Right lobe of liver (tissue), 6 donors: ENCODE measurements around the gene BCL2L1. TPM values are rescaled to one million over a fixed set of nuclear protein-coding genes. Genes with fewer than 3 reads are reported as not detected.

Experiments used
- ATAC-seq, 4 donors: fragments of 200-7000 bp; cut with Tn5 transposase; one replicate each; pipeline ENCODE4 v1.9.1; 2020; ENCODE audit warnings: mild to moderate bottlenecking in 4 of 4, moderate library complexity in 4 of 4
- DNase-seq, 3 donors: peaks; one replicate each; pipeline ENCODE4 v3.0.0-alpha.2; 2020
- H3K27ac ChIP-seq, 3 donors: fragments of 200-600 bp; one replicate each; pipeline ENCODE4 v1.8.0; 2022
- H3K27me3 ChIP-seq, 2 donors: fragments of 200-600 bp; one replicate each; pipeline ENCODE4 v1.8.0; 2022
- H3K36me3 ChIP-seq, 4 donors: fragments of 200-600 bp; sonication (generic) in 1 of 4; one replicate each; pipeline versions ENCODE4 v1.5.1 to v1.8.0; 2017 to 2022; ENCODE audit warnings: control low read depth in 1 of 4
- H3K4me1 ChIP-seq, 4 donors: fragments of 200-600 bp; sonication (generic) in 1 of 4; one replicate each; pipeline versions ENCODE4 v1.5.1 to v1.8.0; 2017 to 2022; ENCODE audit warnings: control low read depth in 1 of 4
- H3K4me3 ChIP-seq, 3 donors: fragments of 200-600 bp; one replicate each; pipeline ENCODE4 v1.8.0; 2022
- H3K9me3 ChIP-seq, 4 donors: fragments of 200-600 bp; sonication (generic) in 1 of 4; one replicate each; pipeline versions ENCODE4 v1.5.1 to v1.8.0; 2017 to 2022; ENCODE audit warnings: control low read depth in 1 of 4
- POLR2A ChIP-seq: fragments of 450-650 bp; IDR thresholded peaks from one replicate; pipeline ENCODE4 v1.6.1; 2017; ENCODE audit warnings: antibody characterized with exemption, mild to moderate bottlenecking
- WGBS: methylation state at CpG from one replicate; pipeline ENCODE4 v1.1.6; 2018; ENCODE audit warnings: low coverage, low lambda C conversion rate; ENCODE audit not compliant: insufficient coverage; ENCODE audit errors: missing lambda C conversion rate; 5-methylcytosine and 5-hydroxymethylcytosine counted together
- intact Hi-C, 2 donors: fragments of 100-400 bp; cut with DNase I; formaldehyde crosslinking; loops; one replicate each; pipeline versions ENCODE4 v1.11.2 to v1.14.1; 2022
- total RNA-seq, 6 experiments: library from RNA; depleted of rRNA in 2 of 6; stranded (reverse); fragments of >200 nt in 2 of 6; fragmentation: NEBNext Ultra II Directional in 3 of 6; extraction: Animal tissue kit (Norgen Biotek cat#: 25700) in 3 of 6; gene quantifications; one replicate each; pipeline versions ENCODE4 v1.1.0 to v1.2.4, GENCODE V29; 2016 to 2023
- TF ChIP-seq, protein P1 (sequence below), 4 donors: fragments of 200-600 bp in 3 of 4; fragments of 450-650 bp in 1 of 4; IDR thresholded peaks; one replicate each; pipeline versions ENCODE4 v1.5.1 to v1.8.0; 2016 to 2022; ENCODE audit warnings: antibody characterized with exemption in 4 of 4, mild to moderate bottlenecking in 2 of 4
- donor health status: DM: no; HTN: yes; CAD: no.
- donor health status: DM: no; HTN: no; CAD: no.
- donor health status: DM: no; HTN: no; CAD: no.
- donor health status: DM: no; HTN: yes; CAD: no.
- donor health status: DM: no; HTN: yes; CAD: no.

BCL2L1 gene
- total RNA-seq, 6 experiments from 2014 or later: 30.5 to 96.1 (median 63.4) TPM

DNA sequence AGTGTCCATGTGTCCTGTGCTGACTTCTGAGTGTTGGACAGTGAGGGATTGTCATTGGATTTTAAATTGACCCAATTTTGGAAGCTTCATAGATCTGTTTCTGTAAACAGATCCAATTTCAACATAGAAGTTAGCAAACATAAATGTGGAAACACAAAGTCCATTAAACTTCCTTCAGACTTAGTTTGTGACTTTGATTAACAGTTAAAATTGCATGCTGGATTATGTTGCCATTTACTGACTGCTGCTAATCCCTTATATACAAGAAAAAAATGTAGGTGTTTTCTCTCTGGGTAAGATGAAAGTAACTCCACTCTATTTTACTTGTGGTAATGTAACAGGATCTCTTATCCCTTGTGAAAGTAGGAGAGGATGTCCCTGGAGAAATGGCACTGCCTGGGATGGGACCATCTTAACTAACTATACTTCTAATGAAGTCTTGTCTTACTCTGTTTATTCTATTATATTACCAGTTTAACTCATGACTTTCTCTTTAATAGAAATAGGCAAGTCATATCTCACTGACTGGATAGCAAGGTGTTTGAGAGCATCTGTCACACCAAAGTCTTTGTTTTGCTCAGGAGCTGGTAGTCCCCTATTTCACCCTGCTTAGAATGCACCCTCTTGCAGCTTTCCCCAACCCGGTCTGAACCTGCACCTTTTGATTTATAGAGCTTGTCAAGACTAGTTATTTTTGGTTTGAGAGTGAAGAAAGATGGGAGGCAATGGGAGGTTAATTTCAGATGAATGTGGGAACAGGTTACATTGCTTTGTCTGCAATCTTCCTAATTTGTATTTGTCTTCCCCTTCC lies 23.6 kb upstream of the BCL2L1 start:
- WGBS: 14% methylated on average over 1 of the region's 1 CpG
- DNase-seq: no peak

DNA sequence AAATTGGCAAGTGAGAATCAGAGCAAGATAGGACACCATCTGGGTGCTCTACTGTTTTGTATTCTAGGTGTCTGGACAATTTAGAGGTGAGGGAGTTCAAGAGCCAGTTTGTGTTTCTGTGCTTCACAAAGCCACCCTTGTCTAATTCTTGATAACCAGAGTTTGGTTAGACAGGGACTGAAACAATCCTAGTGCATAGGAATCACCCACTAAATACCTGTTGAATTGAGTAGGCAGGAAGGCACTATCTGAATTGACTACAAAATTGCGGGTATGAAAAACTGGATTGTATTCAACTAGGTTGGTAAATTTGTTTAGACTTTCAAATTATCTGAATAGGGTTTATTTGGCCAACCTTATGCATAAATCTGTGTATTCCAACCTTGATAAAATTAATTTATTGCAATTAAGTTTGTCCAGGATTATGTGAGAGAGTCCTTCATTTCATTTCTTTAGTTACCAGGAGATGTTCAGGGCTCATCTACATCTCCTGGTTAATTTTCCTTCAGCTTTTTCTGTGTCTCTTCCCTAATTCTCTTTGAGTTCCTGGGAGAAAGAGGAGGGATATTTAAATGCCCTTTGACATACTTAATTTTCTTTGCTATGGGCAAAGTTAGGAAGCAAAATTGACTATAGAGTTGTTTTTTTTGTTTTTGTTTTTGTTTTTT lies 18.1 kb upstream of the BCL2L1 start:
- no peaks in the 10 kb centered on the region for H3K9me3 ChIP-seq
- H3K4me1 ChIP-seq: peaks cover 0 to 12% (median 3%) of the 10 kb centered on the region in 4 donors
- DNase-seq (no peak), ATAC-seq (no peak)
- no peak overlapping the region for H3K4me3 ChIP-seq
- intact Hi-C loops: no loop called here
- no peaks in the 10 kb centered on the region for H3K36me3 ChIP-seq
- no peak overlapping the region for H3K27ac ChIP-seq
- no peaks in the 10 kb centered on the region for H3K27me3 ChIP-seq
- no peak for TF ChIP-seq POLR2A
- 40% methylated on average over 1 of the region's 1 CpG for WGBS

More for the DNA sequence above, 23.6 kb upstream of the BCL2L1 start:
- Histone ChIP-seq H3K4me1 (peaks cover 0 to 37% (median 13%) of the 10 kb centered on the region in 4 donors), H3K27me3 (no peaks in the 10 kb centered on the region), H3K27ac (peak overlapping the region in 2 of 3 donors; percentile 22 to 47), H3K9me3 (no peaks in the 10 kb centered on the region), H3K4me3 (no peak overlapping the region), H3K36me3 (no peaks in the 10 kb centered on the region)
- peak; percentile 79 to 90 (median 86) for ATAC-seq
- TF ChIP-seq POLR2A: no peak
- intact Hi-C loops: no loop called here

DNA sequence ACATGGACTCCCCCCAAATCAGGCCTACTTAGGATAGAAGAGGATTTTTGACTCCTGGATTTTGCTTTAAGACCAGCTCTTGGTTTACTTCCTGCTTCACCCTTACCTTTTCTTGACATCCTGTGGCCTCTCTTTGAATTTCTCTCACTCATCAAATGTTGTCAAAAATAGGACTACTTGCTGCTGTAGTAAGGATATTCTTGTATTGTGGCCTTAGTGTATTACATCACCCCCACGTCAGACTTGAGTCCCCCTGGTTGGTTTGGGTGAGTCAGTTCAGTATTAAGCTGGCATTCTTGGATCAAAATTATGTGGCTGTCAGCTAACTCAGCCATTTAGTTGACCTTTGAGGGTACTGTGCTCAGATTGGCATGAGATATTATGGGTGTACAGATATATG lies 17.5 kb upstream of the BCL2L1 start:
- peaks cover 0 to 6% (median under 1%) of the 10 kb centered on the region in 4 donors for H3K4me1 ChIP-seq
- DNase-seq (no peak), ATAC-seq (no peak)
- no peak overlapping the region for H3K27ac ChIP-seq
- H3K36me3 ChIP-seq: no peaks in the 10 kb centered on the region
- H3K9me3 ChIP-seq: no peaks in the 10 kb centered on the region
- no peak overlapping the region for H3K4me3 ChIP-seq
- H3K27me3 ChIP-seq: no peaks in the 10 kb centered on the region
- intact Hi-C loops: no loop called here
- WGBS: 0% methylated on average over 1 of the region's 1 CpG
- TF ChIP-seq, protein P1, sequence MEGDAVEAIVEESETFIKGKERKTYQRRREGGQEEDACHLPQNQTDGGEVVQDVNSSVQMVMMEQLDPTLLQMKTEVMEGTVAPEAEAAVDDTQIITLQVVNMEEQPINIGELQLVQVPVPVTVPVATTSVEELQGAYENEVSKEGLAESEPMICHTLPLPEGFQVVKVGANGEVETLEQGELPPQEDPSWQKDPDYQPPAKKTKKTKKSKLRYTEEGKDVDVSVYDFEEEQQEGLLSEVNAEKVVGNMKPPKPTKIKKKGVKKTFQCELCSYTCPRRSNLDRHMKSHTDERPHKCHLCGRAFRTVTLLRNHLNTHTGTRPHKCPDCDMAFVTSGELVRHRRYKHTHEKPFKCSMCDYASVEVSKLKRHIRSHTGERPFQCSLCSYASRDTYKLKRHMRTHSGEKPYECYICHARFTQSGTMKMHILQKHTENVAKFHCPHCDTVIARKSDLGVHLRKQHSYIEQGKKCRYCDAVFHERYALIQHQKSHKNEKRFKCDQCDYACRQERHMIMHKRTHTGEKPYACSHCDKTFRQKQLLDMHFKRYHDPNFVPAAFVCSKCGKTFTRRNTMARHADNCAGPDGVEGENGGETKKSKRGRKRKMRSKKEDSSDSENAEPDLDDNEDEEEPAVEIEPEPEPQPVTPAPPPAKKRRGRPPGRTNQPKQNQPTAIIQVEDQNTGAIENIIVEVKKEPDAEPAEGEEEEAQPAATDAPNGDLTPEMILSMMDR (IDR thresholded peaks at IDR 0.05): no peak
- no peak for TF ChIP-seq POLR2A

DNA sequence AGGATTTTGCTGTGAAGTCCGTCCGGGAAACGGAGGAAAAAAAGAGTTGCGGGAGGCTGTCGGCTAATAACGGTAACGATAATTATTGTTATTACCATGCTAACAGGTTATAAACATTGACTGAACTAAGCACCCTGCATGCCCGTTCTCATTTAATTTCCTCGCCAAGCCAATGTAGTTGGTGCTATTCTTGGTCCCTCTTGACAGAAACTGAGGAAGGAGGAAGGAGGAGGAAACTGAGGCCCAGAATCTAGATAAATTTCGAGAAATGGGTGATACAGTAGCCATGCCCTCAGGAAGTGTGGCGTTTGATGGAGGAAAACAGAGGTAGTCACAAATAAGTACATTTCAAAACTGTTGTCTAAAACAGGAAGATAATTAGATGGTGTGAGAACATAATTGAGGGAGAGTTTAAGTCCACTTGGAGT lies 16.9 kb upstream of the BCL2L1 start:
- H3K27me3 ChIP-seq: no peaks in the 10 kb centered on the region
- ATAC-seq (no peak), DNase-seq (no peak)
- H3K4me1 ChIP-seq: no peaks in the 10 kb centered on the region
- peak overlapping the region in 1 of 3 donors; percentile 52 for H3K27ac ChIP-seq
- intact Hi-C loops: no loop called here
- 0% methylated on average over 11 of the region's 11 CpGs for WGBS
- TF ChIP-seq, protein P1 (IDR thresholded peaks at IDR 0.05): no peak
- no peak for TF ChIP-seq POLR2A
- no peaks in the 10 kb centered on the region for H3K9me3 ChIP-seq
- H3K4me3 ChIP-seq: peak overlapping the region; percentile 63 to 74 (median 69)
- no peaks in the 10 kb centered on the region for H3K36me3 ChIP-seq

DNA sequence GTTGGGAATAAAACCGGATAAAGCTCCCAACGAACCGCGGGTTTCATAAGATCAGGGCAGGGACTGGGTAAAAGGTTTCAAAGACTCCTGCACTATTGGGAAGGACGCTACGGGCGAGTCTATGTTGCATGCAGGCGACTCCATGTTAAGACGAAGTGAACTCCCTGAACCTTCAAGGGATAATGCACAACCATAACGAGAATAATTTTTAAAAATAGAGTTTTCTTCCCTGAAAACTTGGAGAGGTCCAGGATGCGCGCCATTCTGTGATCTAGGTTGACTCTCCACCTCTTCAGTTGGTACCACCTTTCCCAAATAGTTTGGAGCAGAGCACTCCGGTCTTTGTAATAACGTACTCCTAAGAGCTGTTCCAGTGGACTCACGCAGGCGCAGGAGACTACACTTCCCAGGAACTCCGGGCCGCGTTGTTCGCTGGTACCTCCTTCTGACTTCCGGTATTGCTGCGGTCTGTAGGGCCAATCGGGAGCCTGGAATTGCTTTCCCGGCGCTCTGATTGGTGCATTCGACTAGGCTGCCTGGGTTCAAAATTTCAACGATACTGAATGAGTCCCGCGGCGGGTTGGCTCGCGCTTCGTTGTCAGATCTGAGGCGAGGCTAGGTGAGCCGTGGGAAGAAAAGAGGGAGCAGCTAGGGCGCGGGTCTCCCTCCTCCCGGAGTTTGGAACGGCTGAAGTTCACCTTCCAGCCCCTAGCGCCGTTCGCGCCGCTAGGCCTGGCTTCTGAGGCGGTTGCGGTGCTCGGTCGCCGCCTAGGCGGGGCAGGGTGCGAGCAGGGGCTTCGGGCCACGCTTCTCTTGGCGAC lies 16.3 kb upstream of the BCL2L1 start, which contains the start of gene TPX2:
Gene TPX2, plus strand, starts transcription at position 562 of the 821 bp plus-strand sequence. CDS start 18,187 bp downstream, outside the sequence.
- under 1% methylated on average over 26 of the region's 54 CpGs for WGBS
- peak; percentile 83 for TF ChIP-seq POLR2A
- TF ChIP-seq, protein P1 (IDR thresholded peaks at IDR 0.05): peak in 1 of 4 donors; percentile 15

More for the DNA sequence above, 16.3 kb upstream of the BCL2L1 start, which contains the start of gene TPX2:
- no peaks in the 10 kb centered on the region for H3K36me3 ChIP-seq
- H3K4me3 ChIP-seq: peak within 1 kb of the TSS; percentile 63 to 74 (median 69)
- DNase-seq (peak; percentile 95 to 97 (median 96)), ATAC-seq (peak; percentile 99 to 100 (median 99))
- H3K27me3 ChIP-seq: no peaks in the 10 kb centered on the region
- no peaks in the 10 kb centered on the region for H3K4me1 ChIP-seq
- no peaks in the 10 kb centered on the region for H3K9me3 ChIP-seq
- intact Hi-C loops: no loop called here
- H3K27ac ChIP-seq: peak within 1 kb of the TSS; percentile 39 to 80 (median 52)
